Spleen (tissue), 11 donors: ENCODE results near the gene C6orf132. TPM values are rescaled to one million over a fixed set of nuclear protein-coding genes. Genes with fewer than 3 reads are reported as not detected.
"Not testable (repeated sequence)": the region's sequence is repeated elsewhere in the genome, so short reads cannot be mapped to it uniquely, and the experiment has no call there.

Experiments
- DNase-seq: peaks from one replicate; pipeline ENCODE4 v3.0.0-alpha.2; 2020
- H3K27ac ChIP-seq, 8 donors: fragments of 200-600 bp; sonication (generic) in 7 of 8; 1 replicate in 4 of 8; 2 replicates in 4 of 8; pipeline versions ENCODE4 v1.5.0 to v1.8.0; 2016 to 2021; ENCODE audit warnings: inconsistent platforms in 4 of 8, mild to moderate bottlenecking in 4 of 8, moderate library complexity in 1 of 8
- H3K27me3 ChIP-seq, 7 donors: fragments of 200-600 bp; sonication (generic) in 6 of 7; replicated peaks in 1 of 7; 1 replicate in 4 of 7; 2 replicates in 3 of 7; pipeline versions ENCODE4 v1.5.0 to v1.8.0; 2016 to 2021; ENCODE audit warnings: inconsistent platforms in 3 of 7, mild to moderate bottlenecking in 1 of 7
- H3K36me3 ChIP-seq, 6 donors: fragments of 200-600 bp; sonication (generic) in 5 of 6; 1 replicate in 4 of 6; 2 replicates in 2 of 6; pipeline versions ENCODE4 v1.5.0 to v1.8.0; 2016 to 2021; ENCODE audit warnings: inconsistent platforms in 2 of 6
- H3K4me1 ChIP-seq, 6 donors: fragments of 200-600 bp; sonication (generic) in 5 of 6; 1 replicate in 3 of 6; 2 replicates in 3 of 6; pipeline versions ENCODE4 v1.5.0 to v1.8.0; 2016 to 2021; ENCODE audit warnings: inconsistent platforms in 3 of 6
- H3K4me3 ChIP-seq, 8 donors: fragments of 200-600 bp; sonication (generic) in 7 of 8; 1 replicate in 4 of 8; 2 replicates in 4 of 8; pipeline versions ENCODE4 v1.5.0 to v1.8.0; 2016 to 2021; ENCODE audit warnings: inconsistent platforms in 4 of 8, mild to moderate bottlenecking in 4 of 8, moderate library complexity in 2 of 8
- H3K9me3 ChIP-seq, 8 donors: fragments of 200-600 bp; sonication (generic) in 7 of 8; 1 replicate in 4 of 8; 2 replicates in 4 of 8; pipeline versions ENCODE4 v1.5.0 to v1.8.0; 2016 to 2021; ENCODE audit warnings: inconsistent platforms in 4 of 8
- POLR2A ChIP-seq, 3 donors: fragments of 450-650 bp; IDR thresholded peaks; one replicate each; pipeline ENCODE4 v1.5.1; 2017; ENCODE audit warnings: antibody characterized with exemption in 3 of 3, mild to moderate bottlenecking in 1 of 3
- POLR2AphosphoS5 ChIP-seq, 3 donors: sonication (generic); formaldehyde crosslinking; IDR thresholded peaks; one replicate each; pipeline ENCODE4 v1.5.1; 2017; ENCODE audit warnings: antibody characterized with exemption in 3 of 3
- WGBS, 5 donors: extraction: QIAGEN DNeasy Blood & Tissue Kit in 3 of 5; methylation state at CpG; one replicate each; pipeline versions ENCODE4 v1.1.5 to v1.1.7; 2013 to 2018; 5-methylcytosine and 5-hydroxymethylcytosine counted together
- intact Hi-C: fragments of 100-400 bp; cut with DNase I; formaldehyde crosslinking; loops from one replicate; pipeline ENCODE4 v1.15.0; 2023; ENCODE audit warnings: low total_unique reads
- polyA plus RNA-seq, 3 donors: library from polyadenylated mRNA; stranded (reverse); fragments of 200-250 nt; gene quantifications; one replicate each; pipeline ENCODE4 v1.2.1, GENCODE V29; 2013
- total RNA-seq, 7 donors: library from RNA; depleted of rRNA in 3 of 7; stranded (reverse); fragments of >200 nt in 3 of 7; fragmentation: NEBNext Ultra II Directional in 4 of 7; extraction: Animal tissue kit (Norgen Biotek cat#: 25700) in 4 of 7; gene quantifications; one replicate each; pipeline versions ENCODE4 v1.1.0 to v1.2.1, GENCODE V29; 2016 to 2021
- TF ChIP-seq, protein P1 (sequence below), 11 experiments: fragments of 200-600 bp in 7 of 11; fragments of 450-650 bp in 4 of 11; sonication (generic) in 4 of 11; IDR thresholded peaks in 8 of 11; conservative IDR thresholded peaks in 3 of 11; 1 replicate in 7 of 11; 2 replicates in 4 of 11; pipeline versions ENCODE4 v1.4.0 to v1.8.0; 2016 to 2021; ENCODE audit warnings: antibody characterized with exemption in 11 of 11, inconsistent platforms in 4 of 11, mild to moderate bottlenecking in 1 of 11
- donor health status: healthy with polysubstance abuse.
- donor health status: DM: no; HTN: no; CAD: no; lungs with moderate emphysema.
- donor health status: DM: no; HTN: no; CAD: no.
- donor health status: Bipolar disorder and iron deficiency.
- donor health status: healthy.
- donor health status: DM: no; HTN: no; CAD: no.
- donor health status: DM: yes; HTN: yes; CAD: no.

Gene C6orf132
- total and polyA plus RNA-seq, 10 donors = 0.05 to 0.27 (median 0.13) TPM; not detected in 3

DNA sequence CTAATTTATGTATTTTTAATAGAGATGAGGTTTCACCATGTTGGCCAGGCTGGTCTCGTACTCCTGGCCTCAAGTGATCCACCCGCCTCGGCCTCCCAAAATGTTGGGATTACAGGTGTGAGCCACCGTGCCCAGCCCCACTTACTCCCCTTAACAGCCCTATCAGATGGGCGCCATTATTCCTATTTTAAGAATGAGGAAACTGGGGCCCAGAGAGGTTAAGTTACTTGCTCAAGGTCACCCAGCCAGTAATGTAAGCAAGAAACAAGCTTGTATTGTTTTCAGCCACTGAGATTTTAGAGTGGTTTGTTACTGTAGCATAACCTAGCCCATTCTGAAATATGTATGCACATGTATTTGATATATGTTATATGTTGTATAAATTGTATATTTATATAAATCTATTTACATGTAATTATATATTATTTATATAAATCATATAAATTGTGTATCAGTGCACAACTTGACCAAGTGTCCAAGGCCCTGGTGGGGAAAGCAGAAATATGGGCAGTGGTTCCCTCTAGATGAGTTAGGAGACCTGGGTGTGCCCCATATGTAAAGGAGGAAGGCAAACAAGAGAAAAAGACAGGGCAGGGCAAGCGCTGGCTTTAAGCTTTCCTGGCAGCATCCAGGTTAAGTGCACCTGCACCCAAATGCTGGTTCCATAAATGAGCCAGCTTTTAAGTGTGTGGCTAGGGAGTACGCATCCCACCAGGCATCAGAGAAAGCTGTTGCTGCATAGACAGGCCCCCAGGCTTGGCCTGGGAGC lies 29.6 kb upstream of the C6orf132 start:
- Histone ChIP-seq H3K27ac (no peak overlapping the region), H3K9me3 (no peaks in the 10 kb centered on the region), H3K4me1 (no peaks in the 10 kb centered on the region), H3K4me3 (no peak overlapping the region), H3K36me3 (no peaks in the 10 kb centered on the region), H3K27me3 (no peaks in the 10 kb centered on the region)
- DNase-seq = no peak
- intact Hi-C loops = no loop called here
- TF ChIP-seq, protein P1, sequence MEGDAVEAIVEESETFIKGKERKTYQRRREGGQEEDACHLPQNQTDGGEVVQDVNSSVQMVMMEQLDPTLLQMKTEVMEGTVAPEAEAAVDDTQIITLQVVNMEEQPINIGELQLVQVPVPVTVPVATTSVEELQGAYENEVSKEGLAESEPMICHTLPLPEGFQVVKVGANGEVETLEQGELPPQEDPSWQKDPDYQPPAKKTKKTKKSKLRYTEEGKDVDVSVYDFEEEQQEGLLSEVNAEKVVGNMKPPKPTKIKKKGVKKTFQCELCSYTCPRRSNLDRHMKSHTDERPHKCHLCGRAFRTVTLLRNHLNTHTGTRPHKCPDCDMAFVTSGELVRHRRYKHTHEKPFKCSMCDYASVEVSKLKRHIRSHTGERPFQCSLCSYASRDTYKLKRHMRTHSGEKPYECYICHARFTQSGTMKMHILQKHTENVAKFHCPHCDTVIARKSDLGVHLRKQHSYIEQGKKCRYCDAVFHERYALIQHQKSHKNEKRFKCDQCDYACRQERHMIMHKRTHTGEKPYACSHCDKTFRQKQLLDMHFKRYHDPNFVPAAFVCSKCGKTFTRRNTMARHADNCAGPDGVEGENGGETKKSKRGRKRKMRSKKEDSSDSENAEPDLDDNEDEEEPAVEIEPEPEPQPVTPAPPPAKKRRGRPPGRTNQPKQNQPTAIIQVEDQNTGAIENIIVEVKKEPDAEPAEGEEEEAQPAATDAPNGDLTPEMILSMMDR (IDR thresholded peaks at IDR 0.05 in 8 of 11, conservative IDR thresholded peaks at IDR 0.05 in 3 of 11) = no peak
- TF ChIP-seq POLR2AphosphoS5 (IDR thresholded peaks at IDR 0.05) (no peak), POLR2A (IDR thresholded peaks at IDR 0.05) (no peak)
- 79 to 89% (median 86%) methylated on average over 7 of the region's 7 CpGs for WGBS, 5 donors

DNA sequence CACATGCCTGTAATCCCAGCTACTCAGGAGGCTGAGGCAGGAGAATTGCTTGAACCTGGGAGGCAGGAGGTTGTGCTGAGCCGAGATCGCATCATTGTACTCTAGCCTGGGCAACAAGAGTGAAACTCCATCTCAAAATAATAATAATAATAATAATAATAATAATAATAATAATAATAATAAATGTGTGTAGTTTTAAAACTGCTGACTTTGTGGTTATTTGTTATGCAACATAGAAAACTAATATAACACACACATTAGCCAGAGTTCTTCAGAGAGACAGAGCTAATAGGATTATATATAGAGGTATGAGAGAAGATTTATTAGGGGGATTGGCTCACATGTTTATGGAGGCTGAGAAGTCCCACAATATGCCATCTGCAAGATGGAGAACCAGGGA lies 27.4 kb upstream of the C6orf132 start:
- H3K4me3 ChIP-seq, DNase-seq, H3K9me3 ChIP-seq, H3K36me3 ChIP-seq, H3K4me1 ChIP-seq, H3K27ac ChIP-seq, H3K27me3 ChIP-seq: not testable (repeated sequence)
- intact Hi-C loops = loop anchor here (5.0 kb wide), 1 partner anchor 92 kb away; no protein-coding TSS in a partner anchor
- 45 to 95% (median 71%) methylated on average over 2 of the region's 2 CpGs for WGBS, 5 donors

DNA sequence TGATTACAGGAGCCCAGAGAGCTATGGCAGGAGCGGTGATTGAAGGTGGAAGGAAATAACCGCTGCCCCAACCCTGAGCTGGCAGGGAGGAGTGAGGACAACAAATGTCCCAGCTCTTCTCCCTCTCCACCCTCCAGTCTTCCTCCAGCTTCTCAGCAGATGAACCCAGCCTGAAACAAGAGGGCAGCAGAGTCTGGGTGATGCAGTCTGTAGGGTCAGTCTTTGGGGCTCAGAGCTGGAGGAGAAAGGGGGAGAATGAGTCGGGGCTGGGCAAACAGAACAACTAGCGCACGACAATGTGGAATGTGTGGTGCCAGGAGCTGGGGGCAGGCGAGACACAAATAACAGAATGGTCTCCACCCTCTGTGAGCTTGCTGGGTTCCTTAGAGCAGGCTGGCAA lies 26.2 kb upstream of the C6orf132 start:
- Histone ChIP-seq H3K4me3 (no peak overlapping the region), H3K27ac (no peak overlapping the region), H3K4me1 (peaks cover 0 to 3% (median 0%) of the 10 kb centered on the region in 6 donors), H3K9me3 (no peaks in the 10 kb centered on the region), H3K36me3 (no peaks in the 10 kb centered on the region), H3K27me3 (peaks cover 0 to 5% (median 0%) of the 10 kb centered on the region in 7 donors)
- intact Hi-C loops = loop anchor here (5.0 kb wide), 1 partner anchor 91 kb away; no protein-coding TSS in a partner anchor
- TF ChIP-seq POLR2A (IDR thresholded peaks at IDR 0.05) (no peak), POLR2AphosphoS5 (IDR thresholded peaks at IDR 0.05) (no peak)
- TF ChIP-seq, protein P1 (IDR thresholded peaks at IDR 0.05 in 8 of 11, conservative IDR thresholded peaks at IDR 0.05 in 3 of 11) = no peak
- WGBS, 5 donors = 75 to 86% (median 84%) methylated on average over 6 of the region's 6 CpGs
- no peak for DNase-seq

DNA sequence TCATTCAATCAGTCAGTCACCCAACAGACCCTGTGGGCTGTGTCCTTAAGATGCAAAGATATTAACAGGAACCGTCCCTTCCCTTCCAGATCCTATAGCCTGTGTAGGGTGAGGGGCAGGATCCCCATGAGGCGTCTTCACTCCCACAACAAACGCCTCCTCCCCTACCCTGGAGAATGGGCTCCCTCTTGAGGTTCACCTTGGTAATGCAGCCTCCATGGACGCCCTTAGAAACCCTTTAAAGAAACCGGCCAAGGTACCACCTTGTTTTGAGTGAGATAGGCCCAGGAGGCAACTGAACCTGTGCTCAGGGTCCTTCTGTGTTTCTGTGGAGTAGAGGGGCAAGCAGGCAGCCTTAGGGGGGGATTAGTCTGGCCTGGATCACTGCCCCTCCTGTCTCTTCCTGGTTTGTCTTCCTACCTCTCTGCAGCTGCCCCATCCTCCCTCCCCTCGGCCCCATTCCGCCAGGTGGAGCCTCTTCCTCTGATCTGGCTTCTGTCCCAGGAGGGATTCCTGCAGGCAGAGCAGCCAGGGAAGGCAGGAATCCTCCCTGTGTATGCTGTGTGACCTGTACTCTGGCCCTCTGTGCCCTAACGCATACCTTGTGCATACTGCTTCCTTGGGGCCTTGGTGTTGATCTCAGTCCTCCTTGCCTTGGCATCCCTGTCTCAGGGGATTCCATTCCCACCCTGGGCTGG lies 24.2 kb upstream of the C6orf132 start:
- H3K36me3 ChIP-seq = no peaks in the 10 kb centered on the region
- H3K27me3 ChIP-seq = peaks cover 0 to 5% (median 0%) of the 10 kb centered on the region in 7 donors
- peaks cover 0 to 3% (median 0%) of the 10 kb centered on the region in 6 donors for H3K4me1 ChIP-seq
- DNase-seq = no peak
- TF ChIP-seq POLR2A (IDR thresholded peaks at IDR 0.05) = no peak
- TF ChIP-seq, protein P1 (IDR thresholded peaks at IDR 0.05 in 8 of 11, conservative IDR thresholded peaks at IDR 0.05 in 3 of 11) = peak; percentile 87 to 97 (median 94)
- H3K9me3 ChIP-seq = no peaks in the 10 kb centered on the region
- H3K27ac ChIP-seq = no peak overlapping the region
- intact Hi-C loops = loop anchor here (5.0 kb wide), 1 partner anchor 89 kb away; no protein-coding TSS in a partner anchor
- WGBS, 5 donors = 12 to 29% (median 23%) methylated on average over 7 to 8 of the region's 8 CpGs
- no peak overlapping the region for H3K4me3 ChIP-seq
